Endothelial cell of umbilical vein (primary cell): ENCODE measurements around the gene SELENOM. TPM values are rescaled to one million over a fixed set of nuclear protein-coding genes. Genes with fewer than 3 reads are reported as not detected.

Source experiments
- BruUV-seq: library from RNA; stranded (reverse); fragments of 400-500 nt; replicated peaks from 2 replicates; lab custom pipeline; 2021; lab: Mats Ljungman, UMichigan
- CTCF ChIA-PET: fragments of 300-600, 350-600 bp; sonication (Branson Sonifier 250); formaldehyde crosslinking; loops from one replicate; lab custom pipeline; 2021; ENCODE audit warnings: antibody characterized with exemption, inconsistent platforms; lab: Charles Lee
- POLR2A ChIA-PET: fragments of 300-600, 350-600 bp; sonication (Branson Sonifier 250); formaldehyde crosslinking; loops from one replicate; lab custom pipeline; 2021; ENCODE audit warnings: antibody characterized with exemption, inconsistent platforms; lab: Charles Lee
- DNase-seq: peaks from one replicate; pipeline ENCODE4 v3.0.0-alpha.2; 2011; ENCODE audit warnings: low read depth, low spot score
- FAIRE-seq: peaks from 2 replicates; lab custom pipeline; 2011; peaks lifted over from hg19 to GRCh38; lab: Jason Lieb, UNC
- H2AFZ ChIP-seq: 2 replicates; pipeline ENCODE4 v1.6.0; 2012; ENCODE audit warnings: low read depth, low read length, control low read depth, inconsistent platforms
- H3K27ac ChIP-seq: 2 replicates; pipeline ENCODE4 v1.5.1; 2011; ENCODE audit warnings: low read depth, mild to moderate bottlenecking, control low read depth, low read length, moderate library complexity; ENCODE audit not compliant: insufficient read depth
- H3K27me3 ChIP-seq, 2 experiments: 2 replicates each; pipeline versions ENCODE4 v1.6.0 to v1.6.1; 2011; ENCODE audit warnings: low read length in 2 of 2, mixed read lengths in 1 of 2; ENCODE audit not compliant: control insufficient read depth in 2 of 2, insufficient read depth in 2 of 2
- H3K36me3 ChIP-seq, 2 experiments: 2 replicates in 1 of 2; 3 replicates in 1 of 2; pipeline ENCODE4 v1.5.1; 2011; ENCODE audit warnings: low read length in 2 of 2, mild to moderate bottlenecking in 1 of 2, moderate library complexity in 1 of 2; ENCODE audit not compliant: control insufficient read depth in 2 of 2, insufficient read depth in 2 of 2; ENCODE audit errors: extremely low read depth in 1 of 2
- H3K4me1 ChIP-seq: 3 replicates; pipeline ENCODE4 v1.5.1; 2011; ENCODE audit warnings: mild to moderate bottlenecking, low read length; ENCODE audit not compliant: control insufficient read depth, insufficient read depth; ENCODE audit errors: extremely low read depth
- H3K4me2 ChIP-seq: 2 replicates; pipeline ENCODE4 v1.6.1; 2011; ENCODE audit warnings: low read length, control low read depth, mixed read lengths; ENCODE audit not compliant: insufficient read depth
- H3K4me3 ChIP-seq, 3 experiments: fragments of 200-600 bp in 1 of 3; sonication (generic), shearing (Covaris generic) in 1 of 3; replicated peaks in 1 of 3; 2 replicates each; pipeline ENCODE4 v1.5.1; 2011 to 2016; ENCODE audit warnings: control low read depth in 3 of 3, low read length in 3 of 3, mild to moderate bottlenecking in 2 of 3, inconsistent platforms in 1 of 3, low read depth in 1 of 3, moderate library complexity in 1 of 3; ENCODE audit not compliant: insufficient read depth in 1 of 3
- H3K79me2 ChIP-seq: 2 replicates; pipeline ENCODE4 v1.6.0; 2012; ENCODE audit warnings: low read length, inconsistent platforms; ENCODE audit not compliant: control insufficient read depth, insufficient read depth
- H3K9ac ChIP-seq: replicated peaks from 2 replicates; pipeline ENCODE3; 2011; ENCODE audit warnings: low read length, control low read depth; ENCODE audit not compliant: insufficient read depth; ENCODE audit errors: extremely low read depth
- H3K9me1 ChIP-seq: replicated peaks from 3 replicates; pipeline ENCODE4 v1.6.0; 2011; ENCODE audit warnings: mild to moderate bottlenecking, low read length; ENCODE audit not compliant: control insufficient read depth, insufficient read depth; ENCODE audit errors: extremely low read depth
- H3K9me3 ChIP-seq: replicated peaks from 2 replicates; pipeline ENCODE4 v1.5.1; 2012; ENCODE audit warnings: low read length, inconsistent platforms; ENCODE audit not compliant: control insufficient read depth, insufficient read depth
- H4K20me1 ChIP-seq: replicated peaks from 2 replicates; pipeline ENCODE3; 2011; ENCODE audit warnings: mild to moderate bottlenecking, low read length; ENCODE audit not compliant: control insufficient read depth, insufficient read depth; ENCODE audit errors: extremely low read depth
- EZH2 ChIP-seq: IDR thresholded peaks from 2 replicates; pipeline ENCODE4 v1.6.1; 2012; ENCODE audit warnings: borderline replicate concordance, low read depth, mild to moderate bottlenecking, moderate library complexity, low read length, inconsistent platforms; ENCODE audit not compliant: severe bottlenecking
- FOS ChIP-seq: IDR thresholded peaks from 2 replicates; pipeline ENCODE4 v1.6.1; 2011; ENCODE audit warnings: mild to moderate bottlenecking, low read length, moderate library complexity, borderline replicate concordance; ENCODE audit not compliant: insufficient read depth
- GATA2 ChIP-seq: IDR thresholded peaks from 2 replicates; pipeline ENCODE4 v1.7.0; 2011; ENCODE audit warnings: low read depth, mild to moderate bottlenecking, moderate library complexity, mixed read lengths, low read length; ENCODE audit not compliant: insufficient read length, insufficient read depth
- JUN ChIP-seq: IDR thresholded peaks from 2 replicates; pipeline ENCODE4 v1.6.1; 2011; ENCODE audit warnings: borderline replicate concordance, low read depth; ENCODE audit not compliant: insufficient read length, insufficient read depth
- MAX ChIP-seq: IDR thresholded peaks from 2 replicates; pipeline ENCODE4 v1.6.1; 2011; ENCODE audit not compliant: insufficient read depth, insufficient read length
- MYC ChIP-seq: IDR thresholded peaks from one replicate; pipeline ENCODE4 v1.6.1; 2011; ENCODE audit warnings: mild to moderate bottlenecking, low read depth, low read length
- POLR2A ChIP-seq: IDR thresholded peaks from 2 replicates; pipeline ENCODE4 v1.6.1; 2012; ENCODE audit warnings: low read depth, mild to moderate bottlenecking, control low read depth, low read length
- POLR2AphosphoS5 ChIP-seq: IDR thresholded peaks from 2 replicates; pipeline ENCODE4 v1.6.1; 2012; ENCODE audit warnings: low read depth, mild to moderate bottlenecking, control low read depth, low read length, moderate library complexity; ENCODE audit not compliant: insufficient read depth
- dilution Hi-C: fragments of 300-500 bp; cut with MboI; formaldehyde crosslinking; loops from one replicate; pipeline ENCODE4 v1.15.0; 2019; ENCODE audit warnings: low sequenced_read_pairs; ENCODE audit not compliant: extremely low pct_ligation_motif_present
- intact Hi-C: fragments of 100-400 bp; cut with micrococcal nuclease; formaldehyde crosslinking; loops from one replicate; pipeline ENCODE4 v1.10.0; 2022
- polyA plus RNA-seq, 4 experiments: library from polyadenylated mRNA; depleted of rRNA in 3 of 4; stranded (reverse) in 3 of 4; unstranded in 1 of 4; fragments of >200 nt; gene quantifications; 2 replicates each; pipeline versions ENCODE4 v1.2.1 to v1.2.3, GENCODE V29; 2011 to 2012; ENCODE audit warnings: missing spikeins in 1 of 4
- total RNA-seq: library from RNA; stranded (reverse); gene quantifications from 2 replicates; pipeline ENCODE4 v1.2.3, GENCODE V29; 2021
- TF ChIP-seq, protein P1 (sequence below), 2 donors: IDR thresholded peaks; 1 replicate in 1 of 2; 2 replicates in 1 of 2; pipeline ENCODE4 v1.5.1; 2011; ENCODE audit warnings: low read length in 2 of 2, mild to moderate bottlenecking in 2 of 2, moderate library complexity in 2 of 2, control low read depth in 1 of 2, inconsistent platforms in 1 of 2, low read depth in 1 of 2; ENCODE audit not compliant: insufficient read depth in 1 of 2; ENCODE audit errors: extremely low read depth in 1 of 2

The SELENOM gene
- total and polyA plus RNA-seq, 2 donors (not counting 3 experiments of a cell fraction or from before 2014, with no cell fraction given) = 29.6 to 87.1 TPM

GRCh38 chr22:31127181-31127772 is 19.9 kb upstream of the SELENOM start:
- DNase-seq = no peak
- CTCF ChIA-PET = interaction anchor here (1.1 to 1.6 kb wide), 3 partner anchors 17 to 21 kb away, joined by 3 to 10 read pairs (median 4); partner anchors contain the start of gene SELENOM
- Histone ChIP-seq H3K9ac (no peak overlapping the region), H3K4me3 (no peak overlapping the region), H3K36me3 (no peaks in the 10 kb centered on the region), H2AFZ (no peak overlapping the region), H3K4me1 (no peaks in the 10 kb centered on the region), H3K9me3 (no peaks in the 10 kb centered on the region), H3K4me2 (no peak overlapping the region), H3K27ac (no peak overlapping the region), H3K79me2 (no peaks in the 10 kb centered on the region), H4K20me1 (no peaks in the 10 kb centered on the region), H3K27me3 (peaks cover 0 to 4% of the 10 kb centered on the region in 2 experiments), H3K9me1 (no peaks in the 10 kb centered on the region)
- dilution Hi-C loops = no loop called here
- FAIRE-seq = no peak
- intact Hi-C loops = no loop called here
- POLR2A ChIA-PET = interaction anchor here (0.6 kb wide), 1 partner anchor 171 kb away, joined by 5 read pairs; no protein-coding TSS in a partner anchor
- TF ChIP-seq, protein P1, sequence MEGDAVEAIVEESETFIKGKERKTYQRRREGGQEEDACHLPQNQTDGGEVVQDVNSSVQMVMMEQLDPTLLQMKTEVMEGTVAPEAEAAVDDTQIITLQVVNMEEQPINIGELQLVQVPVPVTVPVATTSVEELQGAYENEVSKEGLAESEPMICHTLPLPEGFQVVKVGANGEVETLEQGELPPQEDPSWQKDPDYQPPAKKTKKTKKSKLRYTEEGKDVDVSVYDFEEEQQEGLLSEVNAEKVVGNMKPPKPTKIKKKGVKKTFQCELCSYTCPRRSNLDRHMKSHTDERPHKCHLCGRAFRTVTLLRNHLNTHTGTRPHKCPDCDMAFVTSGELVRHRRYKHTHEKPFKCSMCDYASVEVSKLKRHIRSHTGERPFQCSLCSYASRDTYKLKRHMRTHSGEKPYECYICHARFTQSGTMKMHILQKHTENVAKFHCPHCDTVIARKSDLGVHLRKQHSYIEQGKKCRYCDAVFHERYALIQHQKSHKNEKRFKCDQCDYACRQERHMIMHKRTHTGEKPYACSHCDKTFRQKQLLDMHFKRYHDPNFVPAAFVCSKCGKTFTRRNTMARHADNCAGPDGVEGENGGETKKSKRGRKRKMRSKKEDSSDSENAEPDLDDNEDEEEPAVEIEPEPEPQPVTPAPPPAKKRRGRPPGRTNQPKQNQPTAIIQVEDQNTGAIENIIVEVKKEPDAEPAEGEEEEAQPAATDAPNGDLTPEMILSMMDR (IDR thresholded peaks at IDR 0.05; ENCODE audit: extremely low read depth in 1 of 2, insufficient read depth in 1 of 2, low read depth in 1 of 2, low read length in 2 of 2) = no peak
- TF ChIP-seq EZH2 = no peak
- no peak for TF ChIP-seq JUN
- no peak for TF ChIP-seq POLR2AphosphoS5
- no peak for TF ChIP-seq FOS
- no peak for TF ChIP-seq MYC
- TF ChIP-seq POLR2A = no peak
- no peak for TF ChIP-seq GATA2
- TF ChIP-seq MAX = no peak
- BruUV-seq = no TSS peak
